Astrocyte (in vitro differentiated cells and primary cell): ENCODE results near the gene ZDHHC21.

Experiments used
- EZH2 ChIP-seq: IDR thresholded peaks from 2 replicates; pipeline ENCODE4 v1.6.1; 2012; ENCODE audit warnings: mild to moderate bottlenecking, low read length, inconsistent platforms; ENCODE audit not compliant: insufficient read depth
- TF ChIP-seq, protein P1 (sequence below): IDR thresholded peaks from 2 replicates; pipeline ENCODE4 v1.5.1; 2011; ENCODE audit warnings: low read depth, mild to moderate bottlenecking, inconsistent platforms, low read length, moderate library complexity; ENCODE audit not compliant: insufficient read depth

DNA sequence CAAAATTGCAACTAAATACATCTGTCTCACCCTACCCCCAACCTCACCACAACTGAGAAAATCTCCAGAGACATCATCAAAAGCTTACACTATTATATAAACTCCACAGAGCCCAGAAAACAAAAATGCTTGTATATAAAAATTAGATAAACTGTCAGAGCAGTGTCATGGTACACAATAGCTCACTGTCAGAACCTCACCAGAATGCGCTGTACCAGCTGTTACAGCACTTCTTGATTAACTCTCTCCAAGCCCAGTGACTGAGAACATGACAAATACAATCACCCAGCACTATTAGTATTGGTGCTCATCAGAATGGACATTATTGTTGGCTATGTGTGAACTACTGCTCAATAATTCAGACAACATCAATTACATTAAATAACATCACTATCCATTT is 65.7 kb downstream of the ZDHHC21 start:
- TF ChIP-seq, protein P1, sequence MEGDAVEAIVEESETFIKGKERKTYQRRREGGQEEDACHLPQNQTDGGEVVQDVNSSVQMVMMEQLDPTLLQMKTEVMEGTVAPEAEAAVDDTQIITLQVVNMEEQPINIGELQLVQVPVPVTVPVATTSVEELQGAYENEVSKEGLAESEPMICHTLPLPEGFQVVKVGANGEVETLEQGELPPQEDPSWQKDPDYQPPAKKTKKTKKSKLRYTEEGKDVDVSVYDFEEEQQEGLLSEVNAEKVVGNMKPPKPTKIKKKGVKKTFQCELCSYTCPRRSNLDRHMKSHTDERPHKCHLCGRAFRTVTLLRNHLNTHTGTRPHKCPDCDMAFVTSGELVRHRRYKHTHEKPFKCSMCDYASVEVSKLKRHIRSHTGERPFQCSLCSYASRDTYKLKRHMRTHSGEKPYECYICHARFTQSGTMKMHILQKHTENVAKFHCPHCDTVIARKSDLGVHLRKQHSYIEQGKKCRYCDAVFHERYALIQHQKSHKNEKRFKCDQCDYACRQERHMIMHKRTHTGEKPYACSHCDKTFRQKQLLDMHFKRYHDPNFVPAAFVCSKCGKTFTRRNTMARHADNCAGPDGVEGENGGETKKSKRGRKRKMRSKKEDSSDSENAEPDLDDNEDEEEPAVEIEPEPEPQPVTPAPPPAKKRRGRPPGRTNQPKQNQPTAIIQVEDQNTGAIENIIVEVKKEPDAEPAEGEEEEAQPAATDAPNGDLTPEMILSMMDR = no peak
- no peak for TF ChIP-seq EZH2
